GM18511 (cell line): ENCODE measurements around the gene ACYP2.
A peak's percentile ranks its signal among the peaks of the same experiment; 100 is the strongest.

Experiments used
- ATAC-seq: cut with Tn5 transposase; IDR thresholded peaks from one replicate; pipeline ENCODE4 v1.9.1; 2021; ENCODE audit warnings: mild to moderate bottlenecking, moderate library complexity; ENCODE audit not compliant: unreplicated experiment

The ACYP2 gene

GRCh38 chr2:54212456-54212855 lies 97.0 kb downstream of the ACYP2 start:
- ATAC-seq: no peak

DNA sequence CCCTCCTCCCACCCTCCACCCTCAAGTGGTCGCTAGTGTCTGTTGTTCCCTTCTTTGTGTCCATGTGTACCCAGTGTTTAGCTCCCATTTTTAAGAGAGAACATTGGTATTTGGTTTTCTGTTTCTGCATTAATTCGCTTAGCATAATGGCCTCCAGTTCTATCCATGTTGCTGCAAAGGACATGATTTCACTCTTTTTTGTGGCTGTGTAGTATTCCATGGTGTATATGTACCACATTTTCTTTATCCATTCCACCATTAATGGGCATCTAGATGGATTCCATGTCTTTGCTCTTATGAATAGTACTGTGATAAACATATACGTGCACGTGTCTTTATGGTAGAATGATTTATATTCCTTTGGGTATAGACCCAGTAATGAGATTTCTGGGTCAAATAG lies 97.7 kb downstream of the ACYP2 start:
- ATAC-seq: no peak

DNA sequence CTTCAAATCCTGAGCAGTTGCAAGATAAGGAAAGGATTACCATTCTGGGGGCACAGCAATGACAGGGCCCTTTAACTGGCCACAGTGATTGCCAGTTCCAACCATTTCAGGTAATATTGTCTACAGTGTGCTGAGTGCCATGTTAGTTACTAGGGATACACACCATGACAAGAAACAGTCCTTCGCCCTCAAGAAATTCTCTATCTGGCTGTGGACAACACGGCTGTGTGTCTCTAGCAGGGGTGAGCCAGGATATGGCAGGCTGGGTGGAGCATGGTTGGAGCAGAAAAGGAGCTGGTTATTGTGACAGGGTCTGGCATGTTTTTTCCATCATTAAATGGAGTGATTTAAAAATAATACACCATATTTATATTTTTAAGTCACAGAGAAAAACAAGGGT lies 109.6 kb downstream of the ACYP2 start:
- ATAC-seq: no peak

- ATAC-seq: no peak
Observed at GRCh38 chr2:54226260-54226659, 110.8 kb downstream of the ACYP2 start.

- ATAC-seq: no peak
Observed at GRCh38 chr2:54227798-54228197, 112.4 kb downstream of the ACYP2 start.

DNA sequence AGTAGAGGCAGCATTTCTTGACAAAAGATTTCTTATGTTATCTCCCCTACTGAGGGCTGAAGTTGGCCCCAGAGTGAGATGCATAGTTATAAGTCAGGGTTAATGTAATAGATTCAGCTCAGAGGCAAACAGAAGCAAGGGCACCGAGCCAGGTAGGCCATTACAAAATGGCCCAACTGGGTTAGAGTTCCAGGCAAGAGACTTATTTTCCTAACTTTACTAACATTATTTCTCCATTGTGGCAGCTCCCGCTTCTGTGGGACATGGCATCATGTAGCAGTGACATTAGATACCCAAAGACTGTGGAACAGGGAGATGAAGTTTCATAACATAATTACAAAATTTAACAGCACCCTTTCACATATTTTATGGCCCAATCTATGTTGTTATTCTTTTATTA lies 113.5 kb downstream of the ACYP2 start:
- ATAC-seq: no peak

DNA sequence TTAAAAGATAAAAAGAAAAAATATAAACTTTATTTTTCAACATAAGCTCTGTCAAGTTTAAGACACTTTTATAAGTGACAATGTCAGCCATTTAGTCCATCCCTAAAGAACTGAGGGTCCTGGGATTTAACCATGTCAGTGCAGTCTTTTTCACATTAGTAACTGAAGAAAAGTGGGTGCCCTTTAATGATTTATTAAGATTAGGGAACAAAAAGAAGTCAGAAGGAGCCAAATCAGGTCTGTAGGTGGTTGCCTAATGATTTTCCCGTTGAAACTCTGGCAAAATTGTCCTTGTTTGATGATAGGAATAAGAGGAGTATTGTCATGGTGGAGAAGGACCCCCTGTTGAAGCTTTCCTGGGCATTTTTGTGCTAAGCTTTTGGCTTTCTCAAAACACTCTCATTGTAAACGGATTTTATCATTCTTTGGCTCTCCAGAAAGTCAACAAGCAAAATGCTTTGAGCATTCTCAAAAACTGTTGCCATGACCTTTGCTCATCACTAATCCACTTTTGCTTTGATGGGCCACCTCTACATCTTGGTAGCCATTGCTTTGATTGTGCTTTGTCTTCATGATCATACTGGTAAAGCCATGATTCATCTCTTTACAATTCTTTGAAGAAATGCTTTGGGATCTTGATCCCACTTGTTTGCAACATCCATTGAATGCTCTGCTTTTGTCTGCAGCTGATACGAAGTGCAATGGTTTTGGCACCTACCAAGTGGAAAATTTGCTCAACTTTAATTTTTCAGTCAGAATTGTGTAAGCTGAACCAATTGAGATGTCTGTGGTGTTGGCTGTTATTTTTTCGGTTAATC lies 118.6 kb downstream of the ACYP2 start:
- no peak for ATAC-seq

GRCh38 chr2:54237428-54237827 lies 122.0 kb downstream of the ACYP2 start:
- no peak for ATAC-seq

DNA sequence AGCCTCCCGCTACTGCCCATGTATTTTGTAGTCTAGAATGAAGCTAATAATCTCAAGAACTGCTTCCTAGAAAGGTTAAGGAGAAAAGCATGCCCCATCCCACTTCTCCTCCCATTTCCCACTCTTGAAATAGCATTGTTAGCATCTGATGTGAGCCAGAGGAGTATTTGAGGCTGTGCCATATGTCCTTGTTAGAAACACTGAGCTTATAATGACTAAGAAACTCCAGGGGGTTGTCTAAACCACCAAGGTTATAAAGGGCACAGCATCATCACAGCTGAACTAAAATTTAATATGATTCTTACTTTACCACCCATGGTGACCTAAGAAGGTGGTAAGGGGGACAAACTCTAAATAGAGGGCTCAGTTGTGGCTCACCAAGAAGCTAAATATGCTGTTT lies 124.0 kb downstream of the ACYP2 start:
- no peak for ATAC-seq

GRCh38 chr2:54240515-54241469 lies 125.4 kb downstream of the ACYP2 start:
- ATAC-seq: no peak

DNA sequence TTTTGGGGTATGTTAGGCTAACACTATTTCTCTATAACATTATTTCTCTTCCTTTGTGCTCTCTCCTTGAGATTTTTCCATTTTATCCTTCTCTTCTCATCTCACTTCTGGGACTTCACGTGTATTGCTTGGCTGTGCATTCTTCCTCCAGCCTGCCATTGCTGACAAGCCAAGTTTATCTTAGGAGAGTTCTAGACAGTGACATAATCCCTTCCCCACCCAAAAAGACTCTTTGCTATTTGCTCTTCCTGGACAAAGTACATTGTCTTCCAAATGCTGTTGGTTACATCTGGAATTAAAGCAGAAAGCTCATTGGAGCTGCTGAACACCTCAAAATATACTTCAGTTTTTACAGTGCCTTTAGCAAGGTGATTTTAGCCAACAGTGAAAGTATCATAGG lies 131.7 kb downstream of the ACYP2 start:
- no peak for ATAC-seq

- no peak for ATAC-seq
Observed at GRCh38 chr2:54249629-54250028, 134.2 kb downstream of the ACYP2 start.

DNA sequence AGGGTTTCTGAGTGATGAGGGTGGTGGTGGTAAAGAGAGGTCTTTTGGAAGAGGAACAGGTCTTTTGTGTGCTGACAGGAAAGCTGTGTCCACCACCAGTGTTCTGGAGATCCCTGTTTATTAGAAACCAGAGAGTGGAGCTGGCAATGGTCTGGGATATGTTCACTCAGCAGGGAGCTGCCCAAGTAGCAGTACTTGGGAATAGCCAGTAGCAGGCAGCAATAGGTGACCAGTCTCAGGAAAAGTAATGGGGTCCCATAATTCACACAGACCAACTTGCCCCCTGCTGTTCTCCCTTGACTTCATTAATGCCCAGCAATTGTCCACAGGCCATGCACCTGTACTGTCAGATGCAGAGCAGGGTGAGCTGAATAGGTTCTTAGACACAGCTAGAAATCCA lies 138.8 kb downstream of the ACYP2 start:
- no peak for ATAC-seq

GRCh38 chr2:54255230-54256090 lies 140.0 kb downstream of the ACYP2 start:
- no peak for ATAC-seq

GRCh38 chr2:54256091-54256694 lies 140.8 kb downstream of the ACYP2 start, which contains the start of gene TSPYL6:
TSPYL6 (minus strand) TSS chr2:54256229; CDS start chr2:54256151, 78 bp downstream.
- ATAC-seq: no peak

- ATAC-seq: no peak
Observed at GRCh38 chr2:54258166-54258565, 142.8 kb downstream of the ACYP2 start.

DNA sequence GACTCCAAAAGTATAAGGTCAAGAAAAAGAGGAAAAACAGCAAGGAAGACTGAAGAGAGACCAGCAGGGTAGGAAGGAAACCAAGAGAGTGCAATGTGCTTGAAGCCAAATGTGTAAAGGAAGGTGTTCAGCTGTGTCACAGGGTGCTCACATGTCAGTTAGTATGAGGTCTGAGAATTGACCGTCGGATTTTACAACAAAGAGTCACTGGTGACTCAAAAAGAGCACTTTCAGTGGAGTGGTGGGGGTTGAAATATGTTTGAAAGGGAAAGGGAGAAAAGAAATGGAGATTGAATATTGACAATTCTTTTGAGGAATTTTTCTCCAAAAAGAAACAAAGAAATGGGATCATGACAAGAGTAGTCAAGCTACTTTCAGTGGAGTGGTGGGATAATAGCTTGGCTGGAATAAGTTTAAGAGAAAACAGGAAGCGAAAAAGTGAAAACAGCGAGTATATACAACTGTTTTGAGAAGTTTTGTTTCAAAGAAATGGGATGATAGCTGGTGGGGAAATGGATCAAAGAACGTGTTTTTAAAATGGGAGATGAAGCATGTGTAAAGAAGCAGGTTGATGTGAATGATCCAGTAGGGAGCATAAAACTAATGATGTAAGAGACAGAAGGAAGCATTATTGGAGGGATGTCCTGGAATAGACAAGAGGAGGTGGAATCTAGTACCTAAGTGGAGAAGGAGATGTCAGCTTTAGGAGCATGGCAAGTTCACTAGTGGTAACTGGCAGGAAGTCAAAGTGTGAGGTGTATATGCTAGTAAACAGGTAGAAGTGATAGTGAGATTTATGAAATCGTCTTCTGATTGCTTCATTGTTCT lies 144.2 kb downstream of the ACYP2 start:
- peak; percentile 79 for ATAC-seq

GRCh38 chr2:54260241-54260595 lies 144.8 kb downstream of the ACYP2 start:
- ATAC-seq: no peak

GRCh38 chr2:54261537-54261936 lies 146.1 kb downstream of the ACYP2 start:
- ATAC-seq: no peak
